Heart left ventricle (tissue), 16 donors: Measurements from ENCODE around the gene GLG1. TPM values are rescaled to one million over a fixed set of nuclear protein-coding genes. Genes with fewer than 3 reads are reported as not detected.

Experiments used
- ATAC-seq, 4 donors: fragments of 200-7000 bp; cut with Tn5 transposase; one replicate each; pipeline ENCODE4 v1.9.1; 2020 to 2022; ENCODE audit warnings: moderate library complexity in 4 of 4, mild to moderate bottlenecking in 3 of 4, moderate number of reproducible peaks in 1 of 4
- DNase-seq, 5 donors: peaks; one replicate each; pipeline ENCODE4 v3.0.0-alpha.2; 2020
- H3K27ac ChIP-seq, 12 donors: fragments of 200-600 bp; sonication (generic) in 4 of 12; one replicate each; pipeline versions ENCODE4 v1.5.0 to v1.8.0; 2016 to 2022; ENCODE audit warnings: mild to moderate bottlenecking in 2 of 12
- H3K27me3 ChIP-seq, 9 donors: fragments of 200-600 bp; sonication (generic) in 2 of 9; one replicate each; pipeline versions ENCODE4 v1.5.1 to v1.8.0; 2016 to 2022; ENCODE audit warnings: mild to moderate bottlenecking in 3 of 9
- H3K36me3 ChIP-seq, 9 donors: fragments of 200-600 bp; sonication (generic) in 2 of 9; one replicate each; pipeline versions ENCODE4 v1.5.0 to v1.8.0; 2018 to 2022; ENCODE audit warnings: mild to moderate bottlenecking in 2 of 9
- H3K4me1 ChIP-seq, 12 donors: fragments of 200-600 bp; sonication (generic) in 4 of 12; one replicate each; pipeline versions ENCODE4 v1.5.0 to v1.8.0; 2016 to 2022; ENCODE audit warnings: mild to moderate bottlenecking in 3 of 12
- H3K4me3 ChIP-seq, 12 donors: fragments of 200-600 bp; sonication (generic) in 4 of 12; one replicate each; pipeline versions ENCODE4 v1.5.0 to v1.8.0; 2017 to 2022; ENCODE audit warnings: mild to moderate bottlenecking in 9 of 12, moderate library complexity in 4 of 12
- H3K9me3 ChIP-seq, 12 donors: fragments of 200-600 bp; sonication (generic) in 4 of 12; one replicate each; pipeline versions ENCODE4 v1.5.0 to v1.8.0; 2016 to 2022; ENCODE audit warnings: mild to moderate bottlenecking in 1 of 12
- POLR2A ChIP-seq, 2 donors: fragments of 450-650 bp; IDR thresholded peaks; one replicate each; pipeline ENCODE4 v1.6.1; 2017; ENCODE audit warnings: antibody characterized with exemption in 2 of 2, mild to moderate bottlenecking in 2 of 2, moderate library complexity in 2 of 2
- WGBS, 4 donors: extraction: QIAGEN DNeasy Blood & Tissue Kit in 2 of 4; methylation state at CpG; one replicate each; pipeline versions ENCODE4 v1.1.5 to v1.1.7; 2013 to 2018; 5-methylcytosine and 5-hydroxymethylcytosine counted together
- intact Hi-C, 10 donors: fragments of 100-400 bp; cut with DNase I; formaldehyde crosslinking; loops; one replicate each; pipeline versions ENCODE4 v1.11.1 to v1.14.2; 2022
- polyA plus RNA-seq, 2 donors: library from polyadenylated mRNA; stranded (reverse); fragments of 200-250 nt; gene quantifications; one replicate each; pipeline ENCODE4 v1.2.3, GENCODE V29; 2013
- total RNA-seq, 9 donors: library from RNA; depleted of rRNA in 2 of 9; stranded (reverse); fragments of >200 nt in 2 of 9; fragmentation: NEBNext Ultra II Directional in 3 of 9; extraction: Animal tissue kit (Norgen Biotek cat#: 25700) in 3 of 9; gene quantifications; one replicate each; pipeline versions ENCODE4 v1.1.0 to v1.2.4, GENCODE V29; 2016 to 2023
- TF ChIP-seq, protein P1 (sequence below), 12 donors: fragments of 200-600 bp; sonication (generic) in 4 of 12; IDR thresholded peaks; one replicate each; pipeline versions ENCODE4 v1.5.0 to v1.8.0; 2018 to 2022; ENCODE audit warnings: antibody characterized with exemption in 12 of 12, mild to moderate bottlenecking in 5 of 12
- donor health status: ischemic (EF 13 %, LVEDD 7.1; RV severe dilation, severe dysfunction).
- donor health status: healthy with polysubstance abuse.
- donor health status: DM: no; HTN: yes; CAD: no.
- donor health status: DM: no; HTN: no; CAD: no.
- donor health status: ischemic (EF 25% LVEDD 6.9; RV normal size, moderate dysfunction).
- donor health status: ischemic (EF 25% LVEDD 5.7; RV mildly dilated, moderate dysfunction).
- donor health status: healthy.
- donor health status: DM: yes; HTN: yes; CAD: no.
- donor health status: ischemic (EF 35%, LVEDD 5.7; RV mildly dilated, moderate dysfunction).
- donor health status: nonischemic (EF 11% LVEDD 7.7; RV severe dilation, severe dysfunction).
- donor health status: DM: yes; HTN: yes; CAD: no.
- donor health status: PGD.
- donor health status: ischemic (EF 29% LVEDD 5.4; RV normal size, mild dysfunction).
- donor health status: nonischemic (EF 23%, LVEDD 6.1; RV moderate dilation, normal function).

Gene GLG1
- total and polyA plus RNA-seq, 11 donors: 26.5 to 138 (median 102) TPM

GRCh38 chr16:74608944-74609343, 2.0 kb upstream of the GLG1 start:
- intact Hi-C loops: loop anchor here in 4 of 10 donors (5.0 to 10.0 kb wide), 2 partner anchors 104 to 107 kb away; no protein-coding TSS in a partner anchor
- no peaks in the 10 kb centered on the region for H3K27me3 ChIP-seq
- peaks cover 0 to 28% (median 21%) of the 10 kb centered on the region in 12 donors for H3K4me1 ChIP-seq
- H3K36me3 ChIP-seq: no peaks in the 10 kb centered on the region
- WGBS, 4 donors: 72 to 93% (median 83%) methylated on average over 6 of the region's 6 CpGs
- no peak overlapping the region for H3K27ac ChIP-seq
- no peak overlapping the region for H3K4me3 ChIP-seq
- no peaks in the 10 kb centered on the region for H3K9me3 ChIP-seq
- ATAC-seq: no peak
- DNase-seq: no peak
- TF ChIP-seq, protein P1, sequence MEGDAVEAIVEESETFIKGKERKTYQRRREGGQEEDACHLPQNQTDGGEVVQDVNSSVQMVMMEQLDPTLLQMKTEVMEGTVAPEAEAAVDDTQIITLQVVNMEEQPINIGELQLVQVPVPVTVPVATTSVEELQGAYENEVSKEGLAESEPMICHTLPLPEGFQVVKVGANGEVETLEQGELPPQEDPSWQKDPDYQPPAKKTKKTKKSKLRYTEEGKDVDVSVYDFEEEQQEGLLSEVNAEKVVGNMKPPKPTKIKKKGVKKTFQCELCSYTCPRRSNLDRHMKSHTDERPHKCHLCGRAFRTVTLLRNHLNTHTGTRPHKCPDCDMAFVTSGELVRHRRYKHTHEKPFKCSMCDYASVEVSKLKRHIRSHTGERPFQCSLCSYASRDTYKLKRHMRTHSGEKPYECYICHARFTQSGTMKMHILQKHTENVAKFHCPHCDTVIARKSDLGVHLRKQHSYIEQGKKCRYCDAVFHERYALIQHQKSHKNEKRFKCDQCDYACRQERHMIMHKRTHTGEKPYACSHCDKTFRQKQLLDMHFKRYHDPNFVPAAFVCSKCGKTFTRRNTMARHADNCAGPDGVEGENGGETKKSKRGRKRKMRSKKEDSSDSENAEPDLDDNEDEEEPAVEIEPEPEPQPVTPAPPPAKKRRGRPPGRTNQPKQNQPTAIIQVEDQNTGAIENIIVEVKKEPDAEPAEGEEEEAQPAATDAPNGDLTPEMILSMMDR (IDR thresholded peaks at IDR 0.05): no peak
- no peak for TF ChIP-seq POLR2A (IDR thresholded peaks at IDR 0.05)

GRCh38 chr16:74608381-74608780, 1.5 kb upstream of the GLG1 start:
- WGBS, 4 donors: 76 to 85% (median 81%) methylated on average over 6 of the region's 6 CpGs
- H3K4me1 ChIP-seq: peaks cover 0 to 33% (median 27%) of the 10 kb centered on the region in 12 donors
- H3K36me3 ChIP-seq: no peaks in the 10 kb centered on the region
- H3K9me3 ChIP-seq: no peaks in the 10 kb centered on the region
- no peaks in the 10 kb centered on the region for H3K27me3 ChIP-seq
- H3K27ac ChIP-seq: no peak overlapping the region
- H3K4me3 ChIP-seq: no peak overlapping the region
- ATAC-seq (no peak), DNase-seq (no peak)
- TF ChIP-seq, protein P1 (IDR thresholded peaks at IDR 0.05): no peak
- no peak for TF ChIP-seq POLR2A (IDR thresholded peaks at IDR 0.05)
- intact Hi-C loops: loop anchor here in 4 of 10 donors (5.0 to 10.0 kb wide), 2 partner anchors 104 to 106 kb away; no protein-coding TSS in a partner anchor

DNA sequence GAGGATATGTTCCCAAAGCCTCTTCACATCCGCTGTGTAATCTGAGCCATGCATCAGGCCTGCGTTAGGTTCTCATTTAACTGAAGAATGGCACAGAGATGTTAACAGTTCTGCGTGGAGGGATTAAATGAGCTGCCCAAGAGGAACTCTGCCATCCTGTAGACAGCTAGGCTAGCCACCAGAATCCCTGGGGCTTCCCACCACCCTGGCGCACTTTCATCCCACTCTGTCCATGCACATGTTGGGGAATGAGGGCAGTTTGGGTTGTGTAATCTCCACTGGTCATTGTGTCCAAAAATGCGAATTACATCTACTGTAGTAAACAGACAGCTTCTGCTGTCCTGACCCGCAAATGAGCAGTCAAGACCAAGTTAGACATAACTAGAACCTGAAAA, 1.0 kb upstream of the GLG1 start:
- no peak for ATAC-seq
- WGBS, 4 donors: 78 to 81% (median 81%) methylated on average over 6 of the region's 6 CpGs
- intact Hi-C loops: loop anchor here in 4 of 10 donors (5.0 to 10.0 kb wide), 2 partner anchors 103 to 106 kb away; no protein-coding TSS in a partner anchor
- no peaks in the 10 kb centered on the region for H3K9me3 ChIP-seq
- TF ChIP-seq POLR2A (IDR thresholded peaks at IDR 0.05): no peak
- TF ChIP-seq, protein P1 (IDR thresholded peaks at IDR 0.05): no peak
- DNase-seq: no peak
- H3K27ac ChIP-seq: no peak overlapping the region
- no peaks in the 10 kb centered on the region for H3K36me3 ChIP-seq
- peak overlapping the region in 1 of 12 donors; percentile 100 for H3K4me3 ChIP-seq
- H3K4me1 ChIP-seq: peaks cover 0 to 35% (median 28%) of the 10 kb centered on the region in 12 donors
- H3K27me3 ChIP-seq: no peaks in the 10 kb centered on the region

DNA sequence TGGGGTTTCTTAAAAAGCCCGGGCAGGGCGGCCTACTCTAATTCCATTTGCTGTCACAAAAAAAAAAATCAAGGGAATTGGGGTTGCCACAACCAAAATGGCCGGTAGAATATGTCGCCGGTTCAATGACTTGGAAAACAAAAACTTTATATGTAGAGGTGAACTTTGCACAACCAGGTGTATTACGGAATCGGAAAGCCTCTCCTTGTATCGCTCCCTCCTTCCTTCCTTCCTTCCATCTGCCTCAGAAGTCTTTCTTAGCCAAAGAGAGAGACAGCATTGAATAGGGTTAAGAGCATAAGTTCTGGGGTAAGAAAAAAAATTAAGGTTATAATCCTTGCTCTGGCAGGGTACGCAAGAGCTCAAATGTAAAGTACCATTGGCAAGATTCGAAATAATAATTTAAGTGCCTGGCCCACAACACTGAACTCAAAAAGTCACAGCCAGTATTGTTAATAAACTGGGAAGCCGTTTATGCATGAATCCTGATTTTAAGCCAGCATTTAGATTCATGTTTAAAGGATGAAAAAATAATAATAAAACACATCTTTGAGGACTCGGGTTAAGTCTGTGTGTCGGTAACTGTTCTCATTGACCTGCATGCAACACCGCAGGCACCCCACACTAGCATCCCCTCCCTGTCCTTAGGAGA, 522 bp upstream of the GLG1 start:
- Histone ChIP-seq H3K4me1 (peaks cover 0 to 39% (median 28%) of the 10 kb centered on the region in 12 donors), H3K4me3 (peak overlapping the region; percentile 71 to 100 (median 94)), H3K36me3 (no peaks in the 10 kb centered on the region), H3K9me3 (no peaks in the 10 kb centered on the region), H3K27me3 (no peaks in the 10 kb centered on the region), H3K27ac (peak overlapping the region; percentile 76 to 98 (median 94))
- intact Hi-C loops: loop anchor here in 4 of 10 donors (5.0 to 10.0 kb wide), 2 partner anchors 103 to 105 kb away; no protein-coding TSS in a partner anchor
- no peak for TF ChIP-seq POLR2A (IDR thresholded peaks at IDR 0.05)
- TF ChIP-seq, protein P1 (IDR thresholded peaks at IDR 0.05): no peak
- WGBS, 4 donors: 22 to 27% (median 22%) methylated on average over 14 of the region's 14 CpGs
- peak in 1 of 4 donors; percentile 42 for ATAC-seq
- no peak for DNase-seq
